Dedifferentiated amniotic fluid mesenchymal stem cell (primary cell): ENCODE measurements around the gene OSBPL5.

ENCODE experiments used
- DNase-seq: peaks from one replicate; pipeline ENCODE4 v3.0.0-alpha.2; 2016; ENCODE audit errors: extremely low spot score

The OSBPL5 gene

GRCh38 chr11:3099178-3099577, 65.9 kb downstream of the OSBPL5 start:
- no peak for DNase-seq

GRCh38 chr11:3096909-3097530, 68.1 kb downstream of the OSBPL5 start:
- no peak for DNase-seq

- peak; percentile 74 for DNase-seq
Measured at GRCh38 chr11:3095712-3096361, 69.3 kb downstream of the OSBPL5 start.

- DNase-seq: no peak
Measured at GRCh38 chr11:3094223-3094824, 70.8 kb downstream of the OSBPL5 start.

- no peak for DNase-seq
Measured at GRCh38 chr11:3093281-3094191, 71.6 kb downstream of the OSBPL5 start.

GRCh38 chr11:3092603-3093141, 72.4 kb downstream of the OSBPL5 start:
- DNase-seq: no peak

- no peak for DNase-seq
Measured at GRCh38 chr11:3091846-3092602, 73.1 kb downstream of the OSBPL5 start.

GRCh38 chr11:3091081-3091845, 73.8 kb downstream of the OSBPL5 start:
- DNase-seq: no peak

- no peak for DNase-seq
Measured at GRCh38 chr11:3090096-3090901, 74.8 kb downstream of the OSBPL5 start.

- no peak for DNase-seq
Measured at GRCh38 chr11:3089236-3090061, 75.7 kb downstream of the OSBPL5 start.

- no peak for DNase-seq
Measured at GRCh38 chr11:3088806-3089205, 76.3 kb downstream of the OSBPL5 start.

GRCh38 chr11:3087821-3088800, 77.0 kb downstream of the OSBPL5 start:
- no peak for DNase-seq

- no peak for DNase-seq
Measured at GRCh38 chr11:3087373-3087772, 77.7 kb downstream of the OSBPL5 start.

- DNase-seq: no peak
Measured at GRCh38 chr11:3086671-3087150, 78.4 kb downstream of the OSBPL5 start.

- DNase-seq: no peak
Measured at GRCh38 chr11:3086114-3086513, 79.0 kb downstream of the OSBPL5 start.

GRCh38 chr11:3085052-3085451, 80.1 kb downstream of the OSBPL5 start:
- DNase-seq: no peak

- DNase-seq: no peak
Measured at GRCh38 chr11:3083321-3083720, 81.8 kb downstream of the OSBPL5 start.
